A673 (cell line): ENCODE measurements around the gene DOCK1. TPM values are rescaled to one million over a fixed set of nuclear protein-coding genes. Genes with fewer than 3 reads are reported as not detected.

Experiments
- BruUV-seq: library from RNA; stranded (reverse); fragments of 400-500 nt; replicated peaks from 2 replicates; lab custom pipeline; 2021; lab: Mats Ljungman, UMichigan
- CTCF ChIA-PET: fragments of 300-600 bp; sonication (Branson Sonifier 250); formaldehyde crosslinking; loops from one replicate; lab custom pipeline; 2022; ENCODE audit warnings: antibody characterized with exemption; lab: Charles Lee
- POLR2A ChIA-PET: fragments of 300-600 bp; sonication (Branson Sonifier 250); formaldehyde crosslinking; loops from one replicate; lab custom pipeline; 2022; ENCODE audit warnings: antibody characterized with exemption; ENCODE audit not compliant: low non-redundant PET; lab: Charles Lee
- DNase-seq: peaks from one replicate; pipeline ENCODE4 v3.0.0-alpha.2; 2015; ENCODE audit warnings: low spot score
- H3K27ac ChIP-seq: fragments of 200-600 bp; sonication (generic); 2 replicates; pipeline ENCODE4 v1.5.1; 2016; ENCODE audit warnings: mixed run types, low read depth, mild to moderate bottlenecking, mixed read lengths, antibody characterized with exemption, low read length; ENCODE audit not compliant: poor library complexity, severe bottlenecking
- H3K27me3 ChIP-seq: fragments of 200-600 bp; sonication (generic); replicated peaks from 2 replicates; pipeline ENCODE4 v1.6.1; 2017; ENCODE audit warnings: mixed run types, low read depth, mild to moderate bottlenecking, mixed read lengths, antibody characterized with exemption, low read length; ENCODE audit not compliant: insufficient read depth, poor library complexity
- H3K36me3 ChIP-seq: fragments of 200-600 bp; sonication (generic); 2 replicates; pipeline ENCODE4 v1.6.1; 2016; ENCODE audit warnings: mixed run types, mild to moderate bottlenecking, mixed read lengths, antibody characterized with exemption, low read length; ENCODE audit not compliant: insufficient read depth, poor library complexity, severe bottlenecking
- H3K4me1 ChIP-seq: fragments of 200-600 bp; sonication (generic); 2 replicates; pipeline ENCODE4 v1.6.1; 2017; ENCODE audit warnings: mixed run types, mild to moderate bottlenecking, mixed read lengths, antibody characterized with exemption, low read length; ENCODE audit not compliant: insufficient read depth, poor library complexity, severe bottlenecking
- H3K4me3 ChIP-seq: fragments of 200-600 bp; sonication (generic); 2 replicates; pipeline ENCODE4 v1.5.1; 2016; ENCODE audit warnings: low read depth, mixed run types, mild to moderate bottlenecking, mixed read lengths, low read length; ENCODE audit not compliant: poor library complexity, severe bottlenecking
- H3K9me3 ChIP-seq: fragments of 200-600 bp; sonication (generic); 2 replicates; pipeline ENCODE4 v1.6.1; 2016; ENCODE audit warnings: mixed run types, low read depth, mild to moderate bottlenecking, mixed read lengths, antibody characterized with exemption, low read length; ENCODE audit not compliant: poor library complexity, severe bottlenecking
- EZH2 ChIP-seq: fragments of 200-600 bp; sonication (generic); IDR thresholded peaks from 2 replicates; pipeline ENCODE4 v1.6.1; 2017; ENCODE audit warnings: borderline replicate concordance, low read depth, mild to moderate bottlenecking, mixed read lengths, antibody characterized with exemption, low read length; ENCODE audit not compliant: poor library complexity, severe bottlenecking
- intact Hi-C: fragments of 100-400 bp; cut with micrococcal nuclease; formaldehyde crosslinking; loops from one replicate; pipeline ENCODE4 v1.10.0; 2022; ENCODE audit not compliant: unreplicated experiment
- total RNA-seq: library from RNA; stranded (reverse); gene quantifications from 2 replicates; pipeline ENCODE4 v1.2.3, GENCODE V29; 2021
- TF ChIP-seq, protein P1 (sequence below): fragments of 300-800, 200-600 bp; sonication (generic); conservative IDR thresholded peaks from 2 replicates; pipeline ENCODE4 v1.5.1; 2017; ENCODE audit warnings: low read depth, mild to moderate bottlenecking, antibody characterized with exemption, low read length, moderate library complexity, mixed read lengths

The DOCK1 gene
- total RNA-seq, 1 experiment from 2014 or later: 30.7 TPM

GRCh38 chr10:127402596-127403409 lies 497.6 kb downstream of the DOCK1 start:
- no TSS peak for BruUV-seq
- intact Hi-C loops: no loop called here

GRCh38 chr10:127405221-127405620 lies 500.0 kb downstream of the DOCK1 start:
- no peaks in the 10 kb centered on the region for H3K27me3 ChIP-seq
- peaks cover 1% of the 10 kb centered on the region for H3K4me1 ChIP-seq
- H3K27ac ChIP-seq: no peak overlapping the region
- H3K36me3 ChIP-seq: no peaks in the 10 kb centered on the region
- intact Hi-C loops: no loop called here
- H3K9me3 ChIP-seq: no peaks in the 10 kb centered on the region
- CTCF ChIA-PET: no interaction called here
- no peak for DNase-seq
- no TSS peak for BruUV-seq
- POLR2A ChIA-PET: no interaction called here
- no peak overlapping the region for H3K4me3 ChIP-seq
- TF ChIP-seq, protein P1, sequence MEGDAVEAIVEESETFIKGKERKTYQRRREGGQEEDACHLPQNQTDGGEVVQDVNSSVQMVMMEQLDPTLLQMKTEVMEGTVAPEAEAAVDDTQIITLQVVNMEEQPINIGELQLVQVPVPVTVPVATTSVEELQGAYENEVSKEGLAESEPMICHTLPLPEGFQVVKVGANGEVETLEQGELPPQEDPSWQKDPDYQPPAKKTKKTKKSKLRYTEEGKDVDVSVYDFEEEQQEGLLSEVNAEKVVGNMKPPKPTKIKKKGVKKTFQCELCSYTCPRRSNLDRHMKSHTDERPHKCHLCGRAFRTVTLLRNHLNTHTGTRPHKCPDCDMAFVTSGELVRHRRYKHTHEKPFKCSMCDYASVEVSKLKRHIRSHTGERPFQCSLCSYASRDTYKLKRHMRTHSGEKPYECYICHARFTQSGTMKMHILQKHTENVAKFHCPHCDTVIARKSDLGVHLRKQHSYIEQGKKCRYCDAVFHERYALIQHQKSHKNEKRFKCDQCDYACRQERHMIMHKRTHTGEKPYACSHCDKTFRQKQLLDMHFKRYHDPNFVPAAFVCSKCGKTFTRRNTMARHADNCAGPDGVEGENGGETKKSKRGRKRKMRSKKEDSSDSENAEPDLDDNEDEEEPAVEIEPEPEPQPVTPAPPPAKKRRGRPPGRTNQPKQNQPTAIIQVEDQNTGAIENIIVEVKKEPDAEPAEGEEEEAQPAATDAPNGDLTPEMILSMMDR: no peak
- no peak for TF ChIP-seq EZH2

More at GRCh38 chr10:127402596-127403409, 497.6 kb downstream of the DOCK1 start:
- Histone ChIP-seq H3K4me3 (no peak overlapping the region), H3K9me3 (no peaks in the 10 kb centered on the region), H3K27ac (no peak overlapping the region), H3K36me3 (no peaks in the 10 kb centered on the region), H3K27me3 (no peaks in the 10 kb centered on the region), H3K4me1 (peaks cover 21% of the 10 kb centered on the region)
- no peak for TF ChIP-seq EZH2
- TF ChIP-seq, protein P1: no peak
- POLR2A ChIA-PET: no interaction called here
- no peak for DNase-seq
- CTCF ChIA-PET: no interaction called here

DNA sequence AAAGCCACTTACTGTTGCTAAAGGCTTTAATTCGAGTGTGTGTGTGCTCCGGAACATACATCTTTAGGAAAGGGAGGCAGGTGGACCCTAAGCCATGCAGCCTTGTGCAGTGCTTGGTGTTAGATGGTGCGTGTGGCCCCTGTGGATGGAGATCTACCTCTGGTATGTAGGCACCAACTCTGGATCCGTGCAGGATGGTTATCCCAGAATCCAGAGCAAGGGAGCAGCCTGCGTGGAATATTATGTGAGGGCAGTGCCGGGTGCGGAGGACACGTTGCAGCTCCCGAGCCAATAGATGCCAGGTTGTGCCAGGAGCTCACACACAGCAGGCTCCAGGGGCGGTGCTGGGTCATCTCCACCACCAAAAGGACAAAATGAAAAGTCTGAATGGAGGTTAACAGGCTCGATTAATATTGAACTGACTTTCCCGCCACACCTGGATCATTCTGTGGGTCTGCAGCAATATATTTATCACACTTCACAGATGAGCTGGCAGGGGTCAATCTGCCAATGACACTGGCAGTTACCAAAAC lies 500.9 kb downstream of the DOCK1 start:
- no peaks in the 10 kb centered on the region for H3K36me3 ChIP-seq
- no peaks in the 10 kb centered on the region for H3K4me1 ChIP-seq
- POLR2A ChIA-PET: no interaction called here
- TF ChIP-seq, protein P1: no peak
- no peak for TF ChIP-seq EZH2
- H3K9me3 ChIP-seq: no peaks in the 10 kb centered on the region
- CTCF ChIA-PET: no interaction called here
- no peaks in the 10 kb centered on the region for H3K27me3 ChIP-seq
- H3K27ac ChIP-seq: no peak overlapping the region
- no peak for DNase-seq
- no TSS peak for BruUV-seq
- intact Hi-C loops: no loop called here
- H3K4me3 ChIP-seq: no peak overlapping the region
